Smooth muscle cell (in vitro differentiated cells): ENCODE measurements around the gene WHRN. TPM values are rescaled to one million over a fixed set of nuclear protein-coding genes. Genes with fewer than 3 reads are reported as not detected.

Experiments
- DNase-seq: peaks from one replicate; lab custom pipeline; 2025; ENCODE audit not compliant: unreplicated experiment; lab: John Stamatoyannopoulos, UW
- H2AFZ ChIP-seq: fragments of 200-600 bp; sonication (generic); 2 replicates; pipeline ENCODE4 v1.6.0; 2016; ENCODE audit warnings: antibody characterized with exemption, low read depth, mild to moderate bottlenecking
- H3F3A ChIP-seq: fragments of 200-600 bp; sonication (generic); 2 replicates; pipeline ENCODE4 v1.6.0; 2017; ENCODE audit warnings: antibody characterized with exemption, low read depth
- H3K27ac ChIP-seq: fragments of 200-600 bp; sonication (generic); 2 replicates; pipeline ENCODE4 v1.5.1; 2016; ENCODE audit warnings: low read depth, mild to moderate bottlenecking
- H3K27me3 ChIP-seq: fragments of 200-600 bp; sonication (generic); 2 replicates; pipeline ENCODE4 v1.6.1; 2016; ENCODE audit warnings: low read depth, mild to moderate bottlenecking
- H3K36me3 ChIP-seq: fragments of 200-600 bp; sonication (generic); 2 replicates; pipeline ENCODE4 v1.5.1; 2016; ENCODE audit warnings: low read depth
- H3K4me1 ChIP-seq: fragments of 200-600 bp; sonication (generic); 2 replicates; pipeline ENCODE4 v1.5.1; 2016; ENCODE audit warnings: low read depth
- H3K4me2 ChIP-seq: fragments of 200-600 bp; sonication (generic); 2 replicates; pipeline ENCODE4 v1.6.0; 2016; ENCODE audit warnings: mild to moderate bottlenecking
- H3K4me3 ChIP-seq: fragments of 200-600 bp; sonication (generic); 2 replicates; pipeline ENCODE4 v1.5.1; 2016; ENCODE audit warnings: mild to moderate bottlenecking
- H3K79me2 ChIP-seq: fragments of 200-600 bp; sonication (generic); 2 replicates; pipeline ENCODE4 v1.6.0; 2016; ENCODE audit warnings: low read depth, mild to moderate bottlenecking
- H3K9ac ChIP-seq: fragments of 200-600 bp; sonication (generic); 2 replicates; pipeline ENCODE4 v1.6.0; 2016; ENCODE audit warnings: low read depth
- H3K9me3 ChIP-seq: fragments of 200-600 bp; sonication (generic); replicated peaks from 2 replicates; pipeline ENCODE4 v1.5.1; 2016; ENCODE audit warnings: low read depth
- H4K20me1 ChIP-seq: fragments of 200-600 bp; sonication (generic); 2 replicates; pipeline ENCODE4 v1.6.0; 2016; ENCODE audit warnings: low read depth
- CTCF ChIP-seq: fragments of 200-600 bp; sonication (generic); IDR thresholded peaks from 2 replicates; pipeline ENCODE4 v1.5.1; 2017; ENCODE audit warnings: borderline replicate concordance, mild to moderate bottlenecking, antibody characterized with exemption; ENCODE audit not compliant: insufficient read depth, poor library complexity, severe bottlenecking
- WGBS: methylation state at CpG from one replicate; pipeline ENCODE4 v1.1.7; 2016; ENCODE audit warnings: low lambda C conversion rate; 5-methylcytosine and 5-hydroxymethylcytosine counted together
- polyA plus RNA-seq: library from polyadenylated mRNA; unstranded; fragments of >200 nt; fragmentation: Nextera tagmentation; extraction: Ambion mirVana; gene quantifications from 2 replicates; pipeline ENCODE4 v1.2.1, GENCODE V29; 2016
- total RNA-seq: library from RNA; depleted of rRNA; stranded (reverse); fragments of >200 nt; gene quantifications from 2 replicates; pipeline ENCODE4 v1.2.3, GENCODE V29; 2014

Gene WHRN
- total and polyA plus RNA-seq, 2 experiments from 2014 or later, result 3.6 to 12.9 TPM

- Histone ChIP-seq H3K9me3 (no peaks in the 10 kb centered on the region), H3K27ac (peak overlapping the region; percentile 85), H3K79me2 (peaks cover 10% of the 10 kb centered on the region), H3K9ac (peak overlapping the region; percentile 94), H3K36me3 (no peaks in the 10 kb centered on the region), H4K20me1 (peaks cover 20% of the 10 kb centered on the region), H3K27me3 (peaks cover 26% of the 10 kb centered on the region), H3K4me2 (peak overlapping the region; percentile 94), H3F3A (peaks cover 30% of the 10 kb centered on the region), H2AFZ (no peak overlapping the region), H3K4me1 (peaks cover 45% of the 10 kb centered on the region), H3K4me3 (peak overlapping the region; percentile 73)
- 62% methylated on average over 18 of the region's 18 CpGs for WGBS
- TF ChIP-seq CTCF, result no peak
- no peak for DNase-seq
Measured at GRCh38 chr9:114503522-114504340, 1.5 kb downstream of the WHRN start.

- no peak for DNase-seq
- Histone ChIP-seq H3K9ac (no peak overlapping the region), H3K4me3 (no peak overlapping the region), H3K4me1 (peaks cover 46% of the 10 kb centered on the region), H3K79me2 (peaks cover 10% of the 10 kb centered on the region), H3F3A (peaks cover 30% of the 10 kb centered on the region), H2AFZ (no peak overlapping the region), H3K4me2 (peak overlapping the region; percentile 94), H3K27me3 (peaks cover 18% of the 10 kb centered on the region), H3K27ac (peak overlapping the region; percentile 85), H3K9me3 (no peaks in the 10 kb centered on the region), H4K20me1 (peaks cover 27% of the 10 kb centered on the region), H3K36me3 (no peaks in the 10 kb centered on the region)
- 68% methylated on average over 7 of the region's 7 CpGs for WGBS
- TF ChIP-seq CTCF, result no peak
Measured at GRCh38 chr9:114503009-114503408, 2.3 kb downstream of the WHRN start.

- Histone ChIP-seq H3K4me1 (peaks cover 46% of the 10 kb centered on the region), H3K79me2 (peaks cover 10% of the 10 kb centered on the region), H3F3A (peaks cover 30% of the 10 kb centered on the region), H3K27ac (peak overlapping the region; percentile 85), H3K9me3 (no peaks in the 10 kb centered on the region), H3K4me3 (peak overlapping the region; percentile 41), H3K36me3 (no peaks in the 10 kb centered on the region), H3K9ac (peak overlapping the region; percentile 49), H2AFZ (peak overlapping the region; percentile 83), H4K20me1 (peaks cover 27% of the 10 kb centered on the region), H3K4me2 (peak overlapping the region; percentile 94), H3K27me3 (peaks cover 9% of the 10 kb centered on the region)
- DNase-seq, result peak; percentile 27
- WGBS, result 22% methylated on average over 12 of the region's 12 CpGs
- TF ChIP-seq CTCF, result no peak
Measured at GRCh38 chr9:114501796-114502682, 3.2 kb downstream of the WHRN start.
